ENCODE measurements around the gene CNGA3. TPM values are rescaled to one million over a fixed set of nuclear protein-coding genes. Genes with fewer than 3 reads are reported as not detected.
"Not testable (repeated sequence)": the region's sequence is repeated elsewhere in the genome, so short reads cannot be mapped to it uniquely, and the experiment has no call there.

The CNGA3 gene
- total and polyA plus RNA-seq, 2 donors (not counting 1 experiment from before 2014, with no cell fraction given): under 0.01 TPM; not detected in 1

DNA sequence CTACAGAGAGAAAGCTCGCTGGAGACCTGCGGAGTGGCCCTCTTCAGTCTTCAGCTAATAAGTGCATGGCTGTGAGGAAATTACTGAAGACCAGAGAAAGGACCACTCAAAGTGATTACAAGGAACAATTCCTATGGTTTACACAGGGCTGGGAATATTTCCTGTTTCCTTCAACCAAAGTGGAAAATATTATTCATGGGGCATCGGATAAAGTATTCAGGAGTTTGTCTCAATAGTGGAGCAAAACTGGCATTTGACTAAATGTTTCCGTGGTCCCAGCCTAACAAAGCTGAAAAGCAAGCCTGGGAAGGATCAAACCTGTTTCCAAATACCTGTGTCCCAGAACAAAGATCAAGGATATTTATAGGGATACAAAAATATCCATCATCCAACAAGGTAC, 32.0 kb upstream of the CNGA3 start:
- H3K9ac ChIP-seq (ENCODE audit: insufficient read depth, low read length): no peak overlapping the region
- DNase-seq (ENCODE audit: low read depth in 2 of 2): no peak
- TF ChIP-seq EZH2 (IDR thresholded peaks at IDR 0.05; ENCODE audit: low read length, missing control alignments) (no peak), CTCF (conservative IDR thresholded peaks at IDR 0.05 in 1 of 2, IDR thresholded peaks at IDR 0.05 in 1 of 2; ENCODE audit: low read depth in 1 of 2, low read length in 2 of 2) (no peak)

GRCh38 chr2:98315957-98316356, 30.3 kb upstream of the CNGA3 start:
- H4K20me1 ChIP-seq (ENCODE audit: control insufficient read depth, extremely low read depth, insufficient read depth, low read length): no peaks in the 10 kb centered on the region
- no peaks in the 10 kb centered on the region for H3K79me2 ChIP-seq (ENCODE audit: control insufficient read depth, insufficient read depth, low read length)
- H2AFZ ChIP-seq (ENCODE audit: low read length): no peak overlapping the region
- DNase-seq (ENCODE audit: low read depth in 2 of 2): no peak
- H3K4me3 ChIP-seq (replicated peaks in 1 of 4; ENCODE audit: control extremely low read depth in 1 of 4, insufficient read depth in 1 of 4, low read depth in 3 of 4, low read length in 4 of 4): no peak overlapping the region
- TF ChIP-seq EZH2 (IDR thresholded peaks at IDR 0.05; ENCODE audit: low read length, missing control alignments) (no peak), CTCF (conservative IDR thresholded peaks at IDR 0.05 in 1 of 2, IDR thresholded peaks at IDR 0.05 in 1 of 2; ENCODE audit: low read depth in 1 of 2, low read length in 2 of 2) (no peak)
- no peaks in the 10 kb centered on the region for H3K9me3 ChIP-seq (ENCODE audit: control insufficient read depth, insufficient read depth, low read depth, low read length)
- H3K9ac ChIP-seq (ENCODE audit: insufficient read depth, low read length): no peak overlapping the region
- H3K4me2 ChIP-seq (ENCODE audit: extremely low read depth, insufficient read depth, low read length): no peak overlapping the region
- H3K27ac ChIP-seq (ENCODE audit: insufficient read depth, low read length): no peak overlapping the region
- H3K4me1 ChIP-seq (ENCODE audit: control insufficient read depth, extremely low read depth, insufficient read depth, low read length): no peaks in the 10 kb centered on the region
- no peaks in the 10 kb centered on the region for H3K27me3 ChIP-seq (ENCODE audit: control insufficient read depth, insufficient read depth, low read length)
- no peaks in the 10 kb centered on the region for H3K36me3 ChIP-seq (ENCODE audit: control insufficient read depth, insufficient read depth, low read length)

More for the DNA sequence above, 32.0 kb upstream of the CNGA3 start:
- H3K4me1 ChIP-seq (ENCODE audit: control insufficient read depth, extremely low read depth, insufficient read depth, low read length): no peaks in the 10 kb centered on the region
- H3K36me3 ChIP-seq (ENCODE audit: control insufficient read depth, insufficient read depth, low read length): no peaks in the 10 kb centered on the region
- no peak overlapping the region for H2AFZ ChIP-seq (ENCODE audit: low read length)
- H3K9me3 ChIP-seq (ENCODE audit: control insufficient read depth, insufficient read depth, low read depth, low read length): no peaks in the 10 kb centered on the region
- no peak overlapping the region for H3K4me2 ChIP-seq (ENCODE audit: extremely low read depth, insufficient read depth, low read length)
- no peaks in the 10 kb centered on the region for H3K27me3 ChIP-seq (ENCODE audit: control insufficient read depth, insufficient read depth, low read length)
- H3K27ac ChIP-seq (ENCODE audit: insufficient read depth, low read length): no peak overlapping the region
- H3K79me2 ChIP-seq (ENCODE audit: control insufficient read depth, insufficient read depth, low read length): no peaks in the 10 kb centered on the region
- H4K20me1 ChIP-seq (ENCODE audit: control insufficient read depth, extremely low read depth, insufficient read depth, low read length): no peaks in the 10 kb centered on the region
- H3K4me3 ChIP-seq (replicated peaks in 1 of 4; ENCODE audit: control extremely low read depth in 1 of 4, insufficient read depth in 1 of 4, low read depth in 3 of 4, low read length in 4 of 4): no peak overlapping the region

DNA sequence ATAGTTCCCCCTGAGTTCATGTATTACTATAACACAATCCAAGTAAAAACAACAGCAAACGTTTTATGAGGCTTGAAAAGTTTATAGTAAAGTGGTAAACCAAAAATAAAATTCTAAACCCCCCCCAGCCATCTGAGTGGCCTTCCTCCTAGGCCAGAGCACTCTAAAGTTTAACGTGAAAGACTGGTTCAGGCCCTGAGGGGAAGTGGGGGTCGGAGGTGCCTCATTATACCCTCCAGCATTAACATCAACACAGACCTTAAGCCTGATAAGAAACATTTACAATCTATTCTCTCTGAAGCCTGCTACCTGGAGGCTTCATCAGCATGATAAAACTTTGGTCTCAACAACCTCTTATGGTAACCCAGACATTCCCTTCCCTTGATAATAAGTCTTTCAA, 29.0 kb upstream of the CNGA3 start:
- no peak overlapping the region for H3K4me2 ChIP-seq (ENCODE audit: extremely low read depth, insufficient read depth, low read length)
- H3K9me3 ChIP-seq (ENCODE audit: control insufficient read depth, insufficient read depth, low read depth, low read length): no peaks in the 10 kb centered on the region
- no peak overlapping the region for H3K27ac ChIP-seq (ENCODE audit: insufficient read depth, low read length)
- H3K79me2 ChIP-seq (ENCODE audit: control insufficient read depth, insufficient read depth, low read length): no peaks in the 10 kb centered on the region
- DNase-seq (ENCODE audit: low read depth in 2 of 2): no peak
- H3K4me1 ChIP-seq (ENCODE audit: control insufficient read depth, extremely low read depth, insufficient read depth, low read length): no peaks in the 10 kb centered on the region
- H3K27me3 ChIP-seq (ENCODE audit: control insufficient read depth, insufficient read depth, low read length): no peaks in the 10 kb centered on the region
- no peak overlapping the region for H3K9ac ChIP-seq (ENCODE audit: insufficient read depth, low read length)
- no peak overlapping the region for H2AFZ ChIP-seq (ENCODE audit: low read length)
- no peaks in the 10 kb centered on the region for H4K20me1 ChIP-seq (ENCODE audit: control insufficient read depth, extremely low read depth, insufficient read depth, low read length)
- H3K36me3 ChIP-seq (ENCODE audit: control insufficient read depth, insufficient read depth, low read length): no peaks in the 10 kb centered on the region
- TF ChIP-seq CTCF (conservative IDR thresholded peaks at IDR 0.05 in 1 of 2, IDR thresholded peaks at IDR 0.05 in 1 of 2; ENCODE audit: low read depth in 1 of 2, low read length in 2 of 2) (no peak), EZH2 (IDR thresholded peaks at IDR 0.05; ENCODE audit: low read length, missing control alignments) (no peak)
- H3K4me3 ChIP-seq (replicated peaks in 1 of 4; ENCODE audit: control extremely low read depth in 1 of 4, insufficient read depth in 1 of 4, low read depth in 3 of 4, low read length in 4 of 4): no peak overlapping the region

DNA sequence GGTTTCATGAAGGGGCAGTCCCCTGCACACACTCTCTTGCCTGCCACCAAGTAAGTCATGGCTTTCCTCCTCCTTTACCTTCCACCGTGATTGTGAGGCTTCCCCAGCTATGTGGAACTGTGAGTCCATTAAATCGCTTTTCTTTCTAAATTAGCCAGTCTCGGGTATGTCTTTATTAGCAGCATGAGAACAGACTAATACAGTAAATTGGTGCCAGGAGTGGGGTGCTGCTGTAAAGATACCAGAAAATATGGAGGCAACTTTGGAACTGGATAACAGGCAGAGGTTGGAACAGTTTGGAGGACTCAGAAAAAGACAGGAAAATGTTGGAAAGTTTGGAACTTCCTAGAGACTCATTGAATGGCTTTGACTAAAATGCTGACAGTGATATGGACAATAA, 26.1 kb upstream of the CNGA3 start:
- H4K20me1 ChIP-seq (ENCODE audit: control insufficient read depth, extremely low read depth, insufficient read depth, low read length); H3K36me3 ChIP-seq (ENCODE audit: control insufficient read depth, insufficient read depth, low read length); H3K4me3 ChIP-seq (replicated peaks in 1 of 4; ENCODE audit: control extremely low read depth in 1 of 4, insufficient read depth in 1 of 4, low read depth in 3 of 4, low read length in 4 of 4); H3K4me1 ChIP-seq (ENCODE audit: control insufficient read depth, extremely low read depth, insufficient read depth, low read length); DNase-seq (ENCODE audit: low read depth in 2 of 2); H3K79me2 ChIP-seq (ENCODE audit: control insufficient read depth, insufficient read depth, low read length); H3K9ac ChIP-seq (ENCODE audit: insufficient read depth, low read length); H3K9me3 ChIP-seq (ENCODE audit: control insufficient read depth, insufficient read depth, low read depth, low read length); H2AFZ ChIP-seq (ENCODE audit: low read length); H3K4me2 ChIP-seq (ENCODE audit: extremely low read depth, insufficient read depth, low read length); H3K27ac ChIP-seq (ENCODE audit: insufficient read depth, low read length); H3K27me3 ChIP-seq (ENCODE audit: control insufficient read depth, insufficient read depth, low read length): not testable (repeated sequence)

Data from fibroblast of lung (primary cell).